Mesodermal cell (in vitro differentiated cells): ENCODE results near the gene GJB6. TPM values are rescaled to one million over a fixed set of nuclear protein-coding genes. Genes with fewer than 3 reads are reported as not detected.
A peak's percentile ranks its signal among the peaks of the same experiment; 100 is the strongest.
"Not testable (repeated sequence)": the region's sequence is repeated elsewhere in the genome, so short reads cannot be mapped to it uniquely, and the experiment has no call there.

ENCODE experiments used
- H3K27ac ChIP-seq: 2 replicates; pipeline ENCODE4 v1.7.0; 2013; ENCODE audit warnings: mild to moderate bottlenecking, low read depth, low read length, moderate library complexity; ENCODE audit not compliant: severe bottlenecking
- H3K36me3 ChIP-seq: 2 replicates; pipeline ENCODE4 v1.7.1; 2013; ENCODE audit warnings: mild to moderate bottlenecking, low read length, moderate library complexity; ENCODE audit not compliant: control insufficient read depth, insufficient read depth
- H3K4me1 ChIP-seq: one replicate; pipeline ENCODE4 v1.7.1; 2013; ENCODE audit warnings: mild to moderate bottlenecking, low read length; ENCODE audit not compliant: insufficient read depth, control insufficient read depth, poor library complexity, severe bottlenecking
- H3K4me3 ChIP-seq: 2 replicates; pipeline ENCODE4 v1.7.0; 2013; ENCODE audit warnings: low read length, control low read depth, mild to moderate bottlenecking; ENCODE audit not compliant: insufficient read depth, poor library complexity, severe bottlenecking; ENCODE audit errors: extremely low read depth
- H3K9me3 ChIP-seq: 2 replicates; pipeline ENCODE4 v1.7.1; 2013; ENCODE audit warnings: mild to moderate bottlenecking, low read length, moderate library complexity; ENCODE audit not compliant: control insufficient read depth
- WGBS, 2 experiments: methylation state at CpG; one replicate each; pipeline ENCODE4 v1.1.5; 2013; ENCODE audit warnings: missing lambda C conversion rate in 2 of 2; ENCODE audit not compliant: insufficient coverage in 2 of 2; 5-methylcytosine and 5-hydroxymethylcytosine counted together
- polyA plus RNA-seq, 2 experiments: library from polyadenylated mRNA; stranded (reverse); fragments of 50-300 nt; gene quantifications; one replicate each; pipeline ENCODE4 v1.2.3, GENCODE V29; 2013

Gene GJB6
- not detected for polyA plus RNA-seq (2013, experiment 1 of 2)
- not detected for polyA plus RNA-seq (2013, experiment 2 of 2)

DNA sequence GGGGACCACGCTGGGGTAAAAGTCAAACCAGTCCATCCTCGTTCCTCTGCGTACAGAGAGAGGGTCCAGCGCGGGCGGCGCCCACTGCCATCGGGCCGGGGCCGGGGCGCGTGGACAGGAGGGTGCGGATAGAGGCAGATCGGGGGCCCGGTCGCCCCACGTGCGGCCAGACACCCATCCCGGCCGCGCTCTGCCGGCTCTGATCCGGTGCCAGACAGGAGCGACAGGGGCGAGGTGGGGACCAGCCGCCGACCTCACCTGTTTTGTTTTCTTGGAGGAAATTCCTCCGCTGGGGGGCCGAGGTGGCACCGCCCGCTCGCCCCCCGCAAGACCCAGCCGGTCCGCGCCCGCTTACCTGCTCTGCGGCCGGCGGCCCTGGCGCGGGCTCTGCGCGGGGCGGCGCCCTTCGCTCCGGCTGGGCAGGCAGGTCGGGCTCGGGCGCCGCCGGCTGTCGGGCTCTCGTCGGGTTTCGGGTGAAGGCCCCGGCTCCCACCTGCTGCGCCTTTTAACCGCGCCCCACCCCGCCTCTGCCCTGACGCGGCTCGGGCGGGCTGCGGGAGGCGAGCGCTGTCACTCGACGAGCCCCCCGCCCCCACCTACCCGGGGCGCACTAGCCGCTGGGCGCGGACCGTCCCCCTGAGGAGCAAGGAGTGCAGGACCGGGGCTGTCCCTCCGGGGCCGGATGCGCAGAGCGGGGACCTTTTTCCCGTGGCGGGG lies at the start of gene GJB6:
GJB6 (minus strand) TSS at position 481 of the 717 bp plus-strand sequence. CDS start 8,839 bp downstream, outside the sequence.
- 1 to 2% methylated on average over 50 to 65 of the region's 85 CpGs for WGBS, 2 experiments
- Histone ChIP-seq H3K9me3 (no peaks in the 10 kb centered on the region), H3K4me1 (peaks cover 3% of the 10 kb centered on the region), H3K27ac (no peak within 1 kb of the TSS), H3K36me3 (no peaks in the 10 kb centered on the region), H3K4me3 (peak within 1 kb of the TSS; percentile 16)

DNA sequence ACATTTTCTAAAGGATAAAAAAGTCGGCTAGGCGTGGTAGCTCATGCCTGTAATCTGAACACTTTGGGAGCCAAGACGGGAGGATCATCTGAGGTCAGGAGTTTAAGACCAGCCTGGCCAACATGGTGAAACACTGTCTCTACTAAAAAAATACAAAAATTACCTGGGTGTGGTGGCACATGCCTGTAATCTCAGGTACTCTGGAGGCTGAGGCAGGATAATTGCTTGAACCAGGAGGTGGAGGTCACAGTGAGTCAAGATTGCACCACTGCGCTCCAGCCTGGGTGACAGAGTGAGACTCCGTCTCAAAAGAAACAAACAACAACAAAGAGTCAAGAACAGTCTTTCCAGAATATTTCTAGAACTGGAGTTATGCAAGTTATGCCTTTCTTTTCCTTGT lies 44.8 kb upstream of the GJB6 start:
- not testable (repeated sequence) for H3K4me3 ChIP-seq, H3K27ac ChIP-seq, H3K4me1 ChIP-seq, H3K9me3 ChIP-seq, H3K36me3 ChIP-seq
- 89 to 96% methylated on average over 3 of the region's 5 CpGs for WGBS, 2 experiments

DNA sequence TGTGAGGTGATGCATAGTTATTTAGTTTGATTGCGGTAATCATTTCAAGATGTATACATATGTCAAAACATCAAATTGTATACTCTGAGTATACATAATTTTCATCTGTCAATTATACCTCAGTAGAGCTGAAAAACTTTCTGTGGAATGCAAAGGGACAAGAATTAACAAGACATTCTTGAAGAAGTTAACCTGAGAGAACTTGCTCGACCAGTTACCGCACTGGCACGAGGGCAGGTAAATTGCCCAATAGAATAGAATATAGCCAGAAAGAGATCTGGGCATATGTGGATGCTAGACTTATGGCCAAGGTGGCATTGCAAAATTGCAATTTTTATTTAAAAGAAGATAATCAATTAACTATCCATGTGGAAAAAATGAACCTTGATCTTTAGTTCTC lies 42.3 kb upstream of the GJB6 start:
- H3K27ac ChIP-seq, result no peak overlapping the region
- no peak overlapping the region for H3K4me3 ChIP-seq
- 93 to 100% methylated on average over 3 of the region's 4 CpGs for WGBS, 2 experiments
- no peaks in the 10 kb centered on the region for H3K4me1 ChIP-seq
- H3K9me3 ChIP-seq, result no peaks in the 10 kb centered on the region
- H3K36me3 ChIP-seq, result no peaks in the 10 kb centered on the region

DNA sequence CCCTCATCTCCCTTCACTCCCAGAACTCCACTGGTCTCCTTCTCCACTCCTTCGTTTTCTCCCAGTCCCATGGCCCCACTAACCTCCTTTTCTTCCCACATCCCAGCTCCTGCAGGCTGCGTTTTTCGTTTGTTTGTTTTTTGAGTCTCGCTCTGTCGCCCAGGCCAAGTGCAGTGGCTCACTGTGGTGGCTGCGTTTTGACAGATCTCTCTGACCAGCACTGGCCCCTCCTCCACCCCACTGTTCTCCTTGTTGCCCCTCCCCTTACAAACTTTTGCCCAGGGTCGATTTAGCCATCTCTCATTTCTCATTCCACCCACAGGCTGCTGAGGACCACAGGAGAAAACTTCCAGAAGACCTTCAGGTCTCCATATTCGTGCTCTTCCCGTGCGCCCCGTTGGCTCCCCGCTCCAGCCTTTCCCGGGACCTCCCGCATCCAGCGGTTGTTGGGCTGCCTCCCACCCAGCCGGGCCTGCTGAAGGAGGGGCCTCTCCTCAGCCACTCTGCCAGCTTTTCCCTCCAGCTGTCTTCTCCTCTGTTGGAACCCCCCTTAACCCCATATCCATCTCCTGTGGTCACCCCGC lies 40.6 kb upstream of the GJB6 start:
- Histone ChIP-seq H3K9me3 (no peaks in the 10 kb centered on the region), H3K27ac (no peak overlapping the region), H3K4me1 (no peaks in the 10 kb centered on the region), H3K36me3 (no peaks in the 10 kb centered on the region), H3K4me3 (no peak overlapping the region)
- WGBS, 2 experiments, result 75 to 90% methylated on average over 16 to 17 of the region's 17 CpGs

DNA sequence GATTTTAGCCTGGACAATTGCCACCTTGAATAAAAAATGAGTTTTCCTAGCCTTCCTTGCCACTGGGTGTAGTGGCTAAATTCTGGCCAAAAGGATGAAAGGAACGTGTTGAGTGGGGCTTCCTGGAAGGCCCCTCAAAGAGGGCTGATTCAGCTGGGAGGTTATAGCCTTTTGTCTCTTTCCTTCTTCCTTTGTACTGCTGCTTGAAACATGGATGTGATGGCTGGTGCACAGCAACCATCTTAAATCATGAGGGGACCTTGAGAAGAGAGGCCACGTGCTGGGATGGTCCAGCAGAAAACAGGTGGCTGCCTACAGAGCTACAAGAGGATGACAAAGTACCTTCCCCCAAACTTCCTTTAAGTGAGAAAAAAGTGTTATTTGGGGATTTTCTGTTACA lies 40.0 kb upstream of the GJB6 start:
- H3K4me3 ChIP-seq, result no peak overlapping the region
- H3K4me1 ChIP-seq, result no peaks in the 10 kb centered on the region
- no peak overlapping the region for H3K27ac ChIP-seq
- no peaks in the 10 kb centered on the region for H3K36me3 ChIP-seq
- H3K9me3 ChIP-seq, result no peaks in the 10 kb centered on the region
- 100% methylated on average over 1 of the region's 2 CpGs; no CpG with 5 or more reads in 1 of the 2 experiments for WGBS, 2 experiments

DNA sequence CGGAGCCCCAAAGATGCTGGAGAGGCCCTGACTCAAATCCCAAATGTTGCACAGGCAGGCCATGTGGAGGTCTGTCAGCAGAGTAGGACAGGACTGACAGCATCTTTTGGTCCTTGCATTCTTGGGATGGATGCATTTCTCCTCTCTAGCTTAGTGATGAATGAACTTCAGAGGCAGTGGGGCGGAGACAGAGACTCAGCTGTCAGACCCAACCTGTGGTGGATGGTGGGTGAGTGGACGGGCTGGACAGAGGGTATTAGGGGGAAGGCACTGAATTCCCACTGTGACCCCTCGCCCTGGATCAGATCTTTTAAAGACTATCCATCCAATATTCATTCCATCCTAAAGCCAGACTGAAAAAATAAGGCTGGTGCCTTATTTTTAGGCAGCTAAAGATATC lies 39.3 kb upstream of the GJB6 start:
- H3K9me3 ChIP-seq, result no peaks in the 10 kb centered on the region
- H3K4me3 ChIP-seq, result no peak overlapping the region
- no peak overlapping the region for H3K27ac ChIP-seq
- no peaks in the 10 kb centered on the region for H3K36me3 ChIP-seq
- WGBS, 2 experiments, result 44 to 82% methylated on average over 1 to 2 of the region's 4 CpGs
- H3K4me1 ChIP-seq, result no peaks in the 10 kb centered on the region

DNA sequence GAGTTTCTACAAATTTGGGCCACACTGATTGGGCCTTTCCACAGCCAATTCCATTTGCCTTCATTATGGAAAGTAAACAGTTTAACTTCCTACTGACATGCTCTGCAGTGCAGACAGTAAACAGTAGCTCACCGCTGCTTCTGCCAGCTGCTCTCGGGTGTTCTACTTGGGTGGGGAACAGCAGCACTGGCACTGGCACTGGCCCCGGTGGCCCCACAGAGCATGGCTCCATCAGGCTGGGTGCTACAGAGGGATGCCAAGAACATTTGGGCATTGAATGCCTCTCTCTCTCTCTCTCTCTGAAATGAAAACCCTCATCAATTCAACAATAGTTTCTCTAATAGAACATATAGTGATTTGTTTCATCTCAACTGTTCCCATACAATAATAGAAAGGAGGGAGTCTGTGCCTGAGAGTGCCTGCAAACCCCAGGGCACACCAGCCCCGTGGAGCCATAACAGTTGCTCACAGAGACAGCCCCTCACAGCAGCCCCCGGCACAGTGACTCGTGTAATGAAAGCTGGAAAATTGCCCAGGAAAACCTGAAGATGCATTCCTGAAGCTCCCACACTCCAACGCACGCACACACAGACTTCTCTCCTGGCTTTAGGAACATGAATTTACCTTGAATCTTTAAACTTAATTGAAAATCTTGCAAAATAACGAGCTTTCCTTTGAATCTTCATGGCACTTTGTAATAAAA lies 38.2 kb upstream of the GJB6 start:
- Histone ChIP-seq H3K9me3 (no peaks in the 10 kb centered on the region), H3K36me3 (no peaks in the 10 kb centered on the region), H3K4me1 (no peaks in the 10 kb centered on the region), H3K27ac (no peak overlapping the region), H3K4me3 (no peak overlapping the region)
- WGBS, 2 experiments, result 83 to 88% methylated on average over 6 to 7 of the region's 9 CpGs

DNA sequence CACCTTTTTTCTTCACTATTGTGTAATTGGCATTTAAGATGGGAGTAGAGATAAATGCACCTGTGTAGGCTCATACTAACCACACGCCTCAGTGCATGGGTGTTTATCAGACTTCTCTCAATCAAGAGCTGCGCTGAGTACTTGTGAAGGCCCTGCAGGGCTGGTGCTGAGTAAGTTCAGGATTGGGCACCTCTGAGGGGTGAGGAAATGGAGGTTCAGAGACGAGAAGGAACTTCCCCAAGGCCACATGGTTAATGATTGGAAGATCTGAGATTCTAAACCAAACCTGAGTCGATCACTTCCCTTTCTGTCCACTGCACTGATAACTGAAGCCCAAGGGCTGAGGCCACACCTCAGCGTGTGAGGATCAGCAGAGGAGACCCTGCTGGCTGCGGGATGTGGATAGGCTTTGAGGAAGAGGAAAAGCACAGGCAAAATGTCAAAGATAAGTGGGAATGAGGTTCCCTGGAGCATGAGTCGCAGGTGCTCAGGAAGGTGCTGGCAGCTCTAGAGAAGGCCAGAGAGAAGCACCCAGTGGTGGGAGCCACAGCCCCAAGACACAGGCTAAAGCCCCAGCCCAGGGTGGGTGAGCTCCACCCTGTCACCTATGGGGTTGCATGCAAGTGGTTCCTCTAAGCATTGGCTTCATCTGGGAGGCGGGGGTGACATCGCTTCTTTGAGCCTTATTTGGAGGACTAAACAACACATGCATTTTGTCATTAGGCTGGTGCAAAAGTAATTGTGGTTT lies 32.3 kb upstream of the GJB6 start:
- H3K9me3 ChIP-seq, result no peaks in the 10 kb centered on the region
- no peak overlapping the region for H3K4me3 ChIP-seq
- no peaks in the 10 kb centered on the region for H3K36me3 ChIP-seq
- H3K4me1 ChIP-seq, result no peaks in the 10 kb centered on the region
- no peak overlapping the region for H3K27ac ChIP-seq
- 83 to 93% methylated on average over 3 to 8 of the region's 9 CpGs for WGBS, 2 experiments

DNA sequence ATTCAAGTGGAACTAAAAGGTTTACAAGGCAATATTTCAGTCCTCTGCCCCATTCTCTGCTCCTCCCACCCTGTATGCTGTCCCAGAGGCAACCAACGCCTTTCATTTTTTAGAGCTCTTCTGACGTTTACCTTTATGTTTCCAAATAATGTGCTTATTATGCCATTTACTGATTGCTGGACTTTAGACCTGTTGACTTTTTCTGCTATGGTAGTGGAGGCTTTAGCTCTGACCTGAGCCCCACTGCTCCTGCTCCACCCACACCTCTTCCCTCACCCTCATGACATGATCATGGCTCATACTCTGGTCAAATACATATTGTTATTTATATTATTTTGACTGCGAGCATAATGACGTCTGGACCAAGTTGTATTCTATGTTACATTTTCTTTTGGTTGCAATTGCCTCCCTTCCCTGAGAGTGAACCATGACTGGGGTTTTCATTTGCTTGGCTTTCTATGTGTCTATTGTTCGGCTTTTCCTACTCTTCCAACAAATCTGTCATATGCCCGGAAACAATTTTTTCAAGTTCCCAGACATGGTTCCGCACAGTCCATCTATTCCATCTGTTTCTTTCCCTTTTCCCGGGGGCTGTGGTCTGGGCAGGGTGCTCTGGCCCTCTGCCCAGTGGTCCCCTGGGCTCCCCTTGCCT lies 31.4 kb upstream of the GJB6 start:
- no peaks in the 10 kb centered on the region for H3K36me3 ChIP-seq
- H3K4me1 ChIP-seq, result no peaks in the 10 kb centered on the region
- no peak overlapping the region for H3K4me3 ChIP-seq
- H3K9me3 ChIP-seq, result no peaks in the 10 kb centered on the region
- WGBS, 2 experiments, result 90 to 91% methylated on average over 4 of the region's 8 CpGs
- H3K27ac ChIP-seq, result no peak overlapping the region

DNA sequence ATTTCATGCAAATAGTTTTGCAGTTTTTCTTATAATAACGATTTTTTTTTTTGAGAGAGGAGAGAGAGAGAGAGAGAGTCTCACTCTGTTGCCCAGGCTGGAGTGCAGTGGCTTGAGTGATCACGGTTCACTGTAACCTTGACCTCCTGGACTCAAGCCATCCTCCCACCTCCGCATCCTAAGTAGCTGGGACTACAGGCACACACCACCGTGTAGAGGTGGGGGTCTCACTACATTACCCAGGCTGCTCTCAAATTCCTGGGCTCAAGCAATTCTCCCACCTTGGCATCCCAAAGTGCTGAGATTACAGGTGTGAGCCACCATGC lies 26.8 kb upstream of the GJB6 start:
- 60 to 84% methylated on average over 1 to 4 of the region's 4 CpGs for WGBS, 2 experiments
- Histone ChIP-seq H3K36me3 (no peaks in the 10 kb centered on the region), H3K4me3 (no peak overlapping the region)

More for the DNA sequence above, 26.8 kb upstream of the GJB6 start:
- Histone ChIP-seq H3K9me3 (no peaks in the 10 kb centered on the region), H3K27ac (no peak overlapping the region), H3K4me1 (no peaks in the 10 kb centered on the region)
